Activated gamma-delta T cell treated with anti-CD3 and anti-CD28 coated beads, Interleukin-2, amount 50 U/mL, for 16 hours (primary cell): ENCODE measurements around the gene RRBP1.

Source experiments
- DNase-seq: peaks from one replicate; pipeline ENCODE4 v3.0.0-alpha.2; 2020; ENCODE audit warnings: low read depth

The RRBP1 gene

DNA sequence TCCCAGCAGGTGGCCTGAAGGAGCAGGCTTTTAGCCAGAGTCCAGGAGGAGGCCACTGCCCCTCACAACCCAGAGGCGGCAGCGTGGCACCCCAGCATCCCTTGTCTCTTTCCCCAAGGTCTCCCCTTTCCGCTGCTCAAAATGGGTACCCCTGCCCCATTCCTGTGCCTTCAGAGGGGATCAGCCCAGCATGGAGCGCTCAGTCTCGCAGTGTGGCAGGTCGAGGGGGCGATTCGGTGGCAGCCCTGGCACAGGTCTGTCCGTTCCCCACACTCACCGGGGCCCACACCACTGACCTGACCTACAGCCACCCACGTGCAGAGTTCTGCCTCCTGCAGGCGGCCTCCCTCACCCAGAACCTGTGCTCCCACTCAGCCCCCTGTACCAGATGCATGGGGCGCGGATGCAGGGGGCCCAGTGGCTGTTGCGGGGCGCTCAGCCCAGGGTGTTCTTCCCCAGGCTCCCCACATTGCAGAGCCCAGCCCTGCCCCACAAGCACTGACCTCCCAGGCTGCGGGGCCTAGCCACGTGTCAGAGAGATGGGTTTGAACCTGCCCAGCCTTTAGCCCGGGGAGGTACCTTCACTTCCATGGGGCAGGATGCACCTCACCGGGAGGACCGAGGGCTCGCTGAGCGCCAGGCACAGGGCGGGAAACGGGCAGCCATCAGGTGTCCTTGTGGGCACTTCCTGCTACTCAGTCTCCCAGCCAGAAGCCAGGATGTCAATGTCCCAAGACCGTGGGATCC lies 70.3 kb downstream of the RRBP1 start:
- DNase-seq, result no peak

DNA sequence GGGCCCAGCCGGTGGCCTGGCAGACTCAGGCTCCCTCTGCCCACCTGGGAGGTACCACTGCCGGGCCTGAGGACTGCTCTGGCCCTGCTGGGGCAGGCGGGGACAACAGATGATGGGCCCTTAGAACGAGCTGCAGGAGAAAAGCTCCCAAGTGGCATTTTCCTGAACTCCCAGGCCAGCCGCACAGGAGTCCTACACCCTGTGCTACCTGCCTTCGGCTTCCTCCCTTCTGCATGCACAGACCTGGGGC lies 70.8 kb downstream of the RRBP1 start:
- no peak for DNase-seq

DNA sequence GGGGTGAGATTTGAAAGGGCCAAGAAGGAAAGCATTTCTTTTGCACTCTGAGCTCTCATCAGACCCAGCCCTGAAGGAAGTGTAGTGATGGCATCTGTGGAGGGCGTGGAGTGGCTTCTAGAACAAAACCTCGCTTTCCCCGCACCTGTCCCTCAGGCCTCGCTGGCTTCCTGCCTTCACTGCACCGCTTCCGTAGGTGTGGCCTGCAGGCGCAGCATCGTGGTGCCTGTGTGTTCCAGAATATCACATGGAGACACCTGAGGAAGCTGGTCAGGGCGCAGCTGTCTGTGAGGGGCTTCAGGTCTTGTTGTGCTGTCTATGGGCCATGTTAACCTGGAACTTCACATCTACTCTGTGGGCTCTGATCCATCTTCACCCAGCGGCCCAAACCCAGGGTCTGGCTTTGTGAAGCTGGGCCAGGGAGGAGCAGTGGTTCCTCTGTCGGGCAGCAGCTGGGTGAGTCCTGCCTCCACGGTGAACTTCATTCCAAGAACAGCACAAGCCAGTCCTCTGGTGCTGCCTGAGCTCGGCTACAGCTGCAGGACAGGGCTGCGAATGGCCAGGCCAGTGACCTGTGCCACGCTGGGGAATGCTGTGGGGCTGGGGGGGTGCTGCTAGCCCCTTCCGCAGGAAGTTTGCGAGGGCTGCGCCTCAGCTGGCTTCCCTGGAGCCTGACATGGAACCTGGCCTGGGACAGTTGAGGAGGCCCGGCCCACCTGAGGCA lies 71.3 kb downstream of the RRBP1 start:
- peak; percentile 29 for DNase-seq

DNA sequence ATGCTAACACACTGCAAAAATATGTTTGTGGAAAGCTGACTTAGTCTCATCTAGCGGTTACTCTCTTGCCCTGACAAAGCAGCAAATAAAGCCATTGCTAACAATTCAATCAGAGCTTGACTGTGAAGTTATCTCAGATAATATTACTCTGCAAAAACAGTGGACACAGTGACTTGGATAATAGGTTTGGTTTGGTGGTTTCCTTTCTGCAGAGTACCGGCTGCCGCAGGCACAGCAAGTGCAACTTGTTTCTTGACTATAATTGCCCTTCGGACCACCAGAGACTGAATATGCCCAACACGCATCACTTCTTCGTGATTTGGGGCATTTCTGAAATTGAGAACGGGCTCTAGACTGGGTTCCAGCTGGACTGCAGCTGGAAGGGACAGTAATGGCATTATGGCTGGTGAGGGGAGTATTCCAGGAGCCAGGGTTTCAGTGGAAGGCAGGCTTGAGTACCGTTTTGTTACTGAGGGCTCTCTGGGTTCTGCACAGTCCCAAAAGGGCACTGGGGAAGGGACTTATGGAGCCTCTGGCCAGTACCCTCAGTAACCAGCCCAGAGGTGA lies 72.1 kb downstream of the RRBP1 start:
- no peak for DNase-seq

DNA sequence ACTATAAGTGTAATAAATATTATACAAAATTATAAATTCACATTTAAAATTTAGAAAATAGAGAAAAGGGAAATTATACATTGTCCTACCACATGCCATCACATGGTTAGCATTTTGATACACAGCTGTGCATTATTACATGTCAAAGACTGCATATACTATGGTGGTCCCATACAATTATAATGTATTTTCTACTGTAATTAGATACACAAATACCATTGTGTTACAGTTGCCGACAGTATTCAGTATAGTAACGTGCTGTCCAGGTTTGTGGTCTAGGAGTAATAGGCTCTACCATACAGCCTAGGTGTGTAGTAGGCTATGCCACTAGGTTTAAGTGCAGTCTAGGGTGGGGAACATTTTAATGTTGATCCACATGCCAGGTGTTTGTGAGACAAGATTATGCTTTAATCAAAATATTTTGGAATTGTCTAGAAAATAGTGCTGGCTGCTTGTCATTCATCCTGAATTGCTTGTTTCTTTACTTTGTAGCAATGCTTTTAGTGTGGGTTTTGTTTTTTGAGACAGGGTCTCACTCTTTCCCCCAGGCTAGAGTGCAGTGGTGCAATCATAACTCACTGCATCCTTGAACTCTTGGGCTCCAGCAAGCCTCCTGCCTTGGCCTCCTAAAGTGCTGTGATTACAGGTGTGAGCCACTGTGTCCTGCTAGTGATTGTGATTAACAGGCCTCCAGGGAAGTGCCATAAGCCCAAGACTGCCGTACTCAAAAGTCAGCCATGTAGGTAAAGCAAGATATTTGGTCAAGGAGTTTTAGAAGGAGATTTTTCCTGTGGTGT lies 73.1 kb downstream of the RRBP1 start:
- no peak for DNase-seq

DNA sequence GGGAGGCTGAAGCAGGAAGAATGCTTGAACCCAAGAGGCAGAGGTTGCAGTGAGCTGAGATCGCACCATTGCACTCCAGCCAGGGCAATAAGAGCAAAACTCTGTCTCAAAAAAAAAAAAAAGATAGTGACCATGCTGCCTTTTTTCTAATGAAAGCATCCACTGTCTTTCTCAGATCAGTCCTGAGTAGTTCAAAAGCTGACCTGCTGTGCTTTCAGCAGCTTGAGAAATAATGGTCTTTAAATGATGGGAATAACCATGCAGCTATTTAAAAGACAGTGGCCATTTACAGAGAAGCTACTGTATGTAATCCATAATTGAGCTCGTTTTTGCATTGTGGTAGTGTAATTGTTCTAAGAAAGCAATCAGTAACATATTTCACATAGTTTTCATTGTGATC lies 76.0 kb downstream of the RRBP1 start:
- DNase-seq, result no peak

DNA sequence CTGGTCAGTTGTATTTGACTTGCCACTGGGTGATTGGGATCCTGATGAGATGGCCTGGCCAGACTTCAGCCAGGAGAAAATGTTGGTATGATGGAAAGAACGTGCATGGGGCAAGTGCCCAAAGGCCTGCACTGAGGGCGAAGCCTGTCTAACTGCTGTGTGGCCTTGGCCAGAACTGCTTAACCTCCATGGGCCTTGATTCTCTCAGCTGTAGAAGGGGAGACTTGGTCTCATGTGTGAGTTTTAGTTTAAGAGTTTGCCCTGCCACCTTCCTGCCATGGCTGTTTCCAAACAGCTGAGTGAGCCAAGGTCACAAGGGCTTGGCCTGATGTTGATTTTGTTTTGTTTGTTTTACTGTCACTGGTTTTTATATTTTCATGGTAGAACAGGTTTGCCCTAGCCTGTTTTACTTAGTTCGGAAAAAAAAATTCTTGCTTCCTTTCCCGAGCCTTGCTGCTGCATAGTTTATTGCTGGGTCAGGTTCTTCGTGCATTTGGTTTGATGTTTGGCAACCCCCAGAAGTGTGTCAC lies 76.8 kb downstream of the RRBP1 start:
- no peak for DNase-seq

DNA sequence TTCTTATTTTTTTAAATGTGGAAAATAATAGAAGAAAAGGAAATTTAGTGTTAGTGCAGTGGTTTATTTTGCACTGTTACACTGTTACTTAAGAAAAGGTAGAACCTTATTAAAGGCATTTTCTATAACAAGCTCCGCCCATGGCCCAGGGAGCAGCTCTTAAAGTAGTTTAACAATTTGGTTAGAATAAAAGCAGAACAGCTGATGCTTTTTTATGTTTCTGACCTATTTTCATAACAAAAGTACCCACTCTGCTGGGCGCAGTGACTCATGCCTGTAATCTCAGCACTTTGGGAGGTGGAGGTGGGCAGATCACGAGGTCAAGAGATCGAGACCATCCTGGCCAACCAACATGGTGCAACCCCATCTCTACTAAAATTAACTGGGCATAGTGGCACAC lies 79.5 kb downstream of the RRBP1 start:
- no peak for DNase-seq

DNA sequence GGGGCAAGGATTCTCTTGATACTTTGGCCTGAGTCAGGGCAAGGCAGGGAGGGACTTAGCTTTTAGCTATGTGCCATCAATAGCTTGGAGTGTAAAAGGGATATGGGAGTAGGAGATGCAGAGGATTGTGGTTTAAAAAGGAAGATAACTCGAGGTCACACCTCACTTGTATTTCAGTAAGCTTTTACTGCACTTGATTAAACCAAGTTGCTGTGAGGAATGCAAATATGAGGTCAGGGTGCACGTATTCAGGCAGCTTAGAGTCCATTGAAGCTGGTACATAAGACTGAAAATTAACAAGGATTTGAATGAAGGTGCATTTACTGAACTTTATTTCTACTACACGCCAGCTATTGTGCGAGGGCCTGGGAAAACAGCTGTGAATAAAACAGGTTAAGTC lies 80.1 kb downstream of the RRBP1 start:
- no peak for DNase-seq

DNA sequence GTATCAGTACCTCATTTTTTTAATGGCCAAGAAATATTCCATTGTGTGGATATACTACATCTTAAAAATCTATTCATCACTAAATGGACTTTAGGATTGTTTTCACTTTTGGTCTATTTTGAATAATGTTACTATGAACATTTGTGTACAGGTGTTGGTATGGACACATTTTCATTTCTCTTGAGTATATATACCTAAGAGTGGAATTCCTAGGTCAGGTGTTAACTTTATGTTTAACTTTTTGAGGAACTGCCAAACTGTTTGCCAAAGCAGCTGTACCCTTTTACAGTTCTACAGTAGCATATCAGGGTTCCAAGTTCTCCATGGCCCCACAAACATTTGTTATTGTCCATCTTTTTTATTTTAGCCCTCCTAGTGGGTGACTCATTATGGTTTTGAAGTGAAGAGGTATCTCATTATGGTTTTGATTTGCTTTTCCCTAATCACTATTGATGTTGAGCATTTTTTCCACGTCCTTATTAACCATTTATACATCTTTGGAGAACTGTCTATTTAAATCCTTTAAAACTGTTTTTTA lies 84.0 kb downstream of the RRBP1 start:
- DNase-seq, result no peak

DNA sequence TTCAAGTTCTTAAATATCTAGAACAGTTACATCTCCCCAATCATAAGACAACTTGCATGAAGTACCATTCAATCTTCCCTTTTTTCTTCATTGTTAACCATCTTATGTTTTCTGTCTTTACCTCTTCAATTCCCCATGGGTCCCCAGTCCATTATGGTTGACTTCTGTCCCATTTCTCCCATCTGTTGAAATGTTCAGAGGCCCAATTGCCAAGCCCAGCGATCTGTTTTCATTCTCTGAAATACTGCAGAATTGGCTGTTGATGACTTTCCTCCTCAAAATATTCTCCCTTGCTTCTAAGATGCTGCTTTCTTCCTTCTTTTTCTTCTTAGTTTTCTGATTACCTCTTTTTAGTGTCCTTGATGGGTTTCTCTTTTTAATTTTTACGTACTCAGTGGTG lies 86.2 kb downstream of the RRBP1 start:
- no peak for DNase-seq

DNA sequence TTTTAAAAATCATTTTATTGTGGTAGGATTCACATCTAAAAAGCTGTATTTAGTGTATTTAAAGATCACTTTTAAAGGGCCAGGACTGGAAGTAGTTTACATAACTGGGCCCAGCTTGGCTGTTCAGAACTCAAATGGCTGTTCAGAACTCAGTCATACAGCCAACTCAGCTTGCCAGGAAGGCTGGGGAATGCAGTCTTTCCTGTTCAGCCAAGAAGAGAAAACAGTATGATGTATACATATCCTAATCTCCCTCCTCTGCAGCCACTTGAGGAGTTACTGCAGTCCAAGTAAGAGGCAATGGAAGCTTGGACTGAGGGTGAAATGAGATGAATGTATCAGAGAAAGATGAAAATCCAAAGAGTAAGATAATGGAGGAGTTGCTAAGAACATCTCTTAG lies 87.6 kb downstream of the RRBP1 start:
- DNase-seq, result no peak

DNA sequence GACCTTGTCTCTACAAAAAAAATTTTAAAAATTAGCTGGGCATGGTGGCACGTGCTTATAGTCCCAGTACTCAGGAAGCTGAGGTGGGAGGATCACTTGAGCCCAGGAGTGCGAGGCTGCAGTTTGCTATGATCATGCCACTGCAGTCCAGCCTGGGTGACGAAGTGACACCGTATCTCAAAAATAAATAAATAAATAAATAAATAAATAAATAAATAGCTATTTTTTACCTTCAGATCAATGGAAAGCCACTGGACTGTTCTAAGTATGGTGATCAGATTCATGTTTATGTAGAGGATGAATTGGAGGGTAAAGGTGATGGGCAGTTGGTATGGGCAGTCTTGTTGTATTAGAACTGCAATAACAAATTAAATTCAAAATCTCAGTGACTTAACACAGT lies 88.1 kb downstream of the RRBP1 start:
- no peak for DNase-seq

DNA sequence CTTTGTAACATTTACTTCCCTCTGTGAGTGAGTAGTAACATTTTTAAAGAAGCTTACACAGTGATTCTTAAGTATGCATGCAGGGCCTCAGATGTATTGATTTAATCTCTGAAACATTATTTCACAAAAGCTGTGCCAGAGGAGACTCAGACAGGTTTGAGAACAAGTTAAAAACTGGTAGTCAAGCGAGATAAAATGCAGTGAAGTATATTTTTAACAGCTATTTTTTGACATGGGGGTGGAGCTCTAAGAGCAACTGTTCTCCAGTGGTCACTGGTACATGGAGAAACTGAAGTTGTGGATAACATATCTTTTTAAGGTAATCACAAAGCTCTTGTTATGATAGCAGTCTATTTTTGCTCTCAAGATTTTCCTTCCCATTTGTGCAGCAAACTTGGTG lies 91.8 kb downstream of the RRBP1 start:
- no peak for DNase-seq

DNA sequence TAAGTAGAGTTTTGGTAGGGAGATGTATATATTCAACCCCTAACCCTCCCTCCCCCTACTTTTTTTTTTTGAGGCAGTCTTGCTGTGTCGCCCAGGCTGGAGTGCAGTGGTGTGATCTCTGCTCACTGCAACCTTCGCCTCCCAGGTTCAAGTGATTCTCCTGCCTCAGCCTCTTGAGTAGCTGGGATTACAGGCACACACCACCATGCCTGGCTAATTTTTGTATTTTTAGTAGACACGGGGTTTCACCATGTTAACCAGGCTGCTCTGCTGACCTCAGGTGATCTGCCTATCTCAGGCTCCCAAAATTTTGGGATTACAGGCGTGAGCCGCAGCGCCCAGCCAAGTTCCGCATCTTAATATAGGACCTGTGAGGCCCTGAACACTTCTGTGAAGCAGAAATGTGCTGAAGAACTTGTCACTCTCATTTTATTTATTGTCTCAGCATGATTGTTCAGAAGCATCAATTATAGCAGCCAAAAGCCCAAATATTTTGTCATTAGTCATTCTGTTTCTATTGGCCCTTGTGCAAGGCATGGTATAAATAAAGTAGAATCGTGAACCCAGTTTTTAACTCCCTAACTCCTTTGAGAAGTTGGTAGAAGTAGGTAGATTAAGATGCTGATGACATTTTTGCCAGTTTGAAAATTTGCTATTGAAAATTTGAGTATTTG lies 92.7 kb downstream of the RRBP1 start:
- no peak for DNase-seq

DNA sequence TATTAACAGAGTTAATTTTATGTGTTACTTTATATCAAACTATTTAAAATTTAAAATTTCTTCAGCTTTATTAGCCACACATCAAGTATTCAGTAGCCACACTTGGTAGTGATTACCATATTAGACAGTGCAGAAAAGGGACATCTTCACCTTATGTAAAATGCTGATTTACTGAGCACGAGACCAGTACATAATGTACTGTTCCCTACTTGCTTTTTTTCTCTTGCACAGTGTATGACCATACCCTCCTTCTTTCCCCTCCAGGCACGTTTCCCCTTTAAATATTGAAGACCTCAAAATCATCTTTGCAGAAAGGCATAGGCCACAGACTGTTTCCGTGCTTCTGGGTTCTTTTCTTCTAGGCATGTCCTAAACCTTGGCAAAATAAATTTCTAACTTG lies 94.2 kb downstream of the RRBP1 start:
- DNase-seq, result no peak

DNA sequence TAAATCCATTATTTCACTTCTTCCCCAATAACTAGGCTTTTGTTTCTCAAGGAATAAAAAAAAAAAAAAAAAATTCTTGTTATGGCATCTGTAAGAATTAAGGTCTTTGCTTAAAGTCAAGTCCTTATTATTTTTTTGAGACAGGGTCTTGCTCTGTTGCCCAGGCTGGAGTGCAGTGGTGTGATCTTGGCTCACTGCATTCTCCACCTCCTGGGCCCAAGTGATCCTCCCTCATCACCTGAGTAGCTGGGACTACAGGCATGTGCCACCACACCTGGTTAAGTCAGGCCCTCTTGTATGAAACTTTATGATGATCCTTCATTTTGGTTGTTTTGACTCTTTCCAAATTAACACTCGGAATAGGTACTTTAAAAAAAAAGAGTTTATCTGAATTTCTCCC lies 94.9 kb downstream of the RRBP1 start:
- DNase-seq, result no peak

DNA sequence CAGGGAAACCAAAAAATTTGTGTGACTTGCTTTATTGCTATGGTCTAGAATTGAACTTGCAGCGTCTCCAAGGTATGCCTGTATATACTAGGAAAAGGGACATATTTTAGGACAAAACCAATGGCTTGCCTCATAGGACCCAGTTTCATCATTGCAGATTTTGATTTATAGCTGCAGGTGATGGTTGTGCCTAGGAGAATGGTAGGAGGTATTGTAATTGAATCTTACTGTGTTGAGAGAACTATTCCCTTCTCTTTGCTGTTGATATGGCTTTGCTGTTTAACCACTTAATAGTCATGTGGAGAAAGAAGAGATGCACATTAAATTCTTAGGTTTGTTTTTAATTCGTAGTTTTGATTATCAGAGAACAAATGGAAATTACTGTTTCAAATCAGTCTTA lies 95.8 kb downstream of the RRBP1 start:
- no peak for DNase-seq

DNA sequence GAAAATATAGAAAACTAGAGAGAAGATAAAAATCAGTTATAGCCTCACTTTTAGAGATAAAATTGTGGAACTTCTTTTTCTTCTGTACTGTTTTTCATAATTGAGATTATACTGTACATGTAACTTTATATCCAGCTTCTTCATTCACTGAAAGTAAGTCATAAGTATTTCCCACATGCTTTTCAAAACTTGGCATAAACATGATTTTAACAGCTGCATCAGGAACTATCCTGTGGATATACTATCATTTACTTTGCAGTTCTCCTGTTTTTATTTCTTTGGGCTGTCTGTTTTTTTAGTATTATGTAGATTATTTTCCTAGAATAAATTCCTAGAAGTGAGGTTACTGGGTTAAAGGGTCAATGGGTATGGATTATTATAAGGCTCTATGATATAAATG lies 97.4 kb downstream of the RRBP1 start:
- DNase-seq, result no peak

DNA sequence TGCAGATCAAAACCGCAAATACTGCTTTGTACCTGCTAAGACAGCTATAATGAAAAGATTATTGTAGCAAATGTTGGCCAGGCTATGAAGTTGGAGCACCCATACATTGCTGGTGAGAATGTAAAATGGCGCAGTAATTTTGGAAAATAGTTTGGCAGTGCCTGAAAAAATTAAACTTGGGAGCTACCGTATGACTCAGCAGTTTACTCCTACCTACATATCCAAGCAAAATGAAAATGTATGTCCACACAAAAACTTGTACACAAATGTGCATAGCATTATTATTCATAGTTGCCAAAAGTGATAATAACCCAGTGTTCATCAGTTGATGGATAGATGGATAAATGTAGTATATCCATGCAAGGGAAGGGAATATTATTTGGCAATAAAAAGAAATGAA lies 98.9 kb downstream of the RRBP1 start:
- DNase-seq, result no peak

DNA sequence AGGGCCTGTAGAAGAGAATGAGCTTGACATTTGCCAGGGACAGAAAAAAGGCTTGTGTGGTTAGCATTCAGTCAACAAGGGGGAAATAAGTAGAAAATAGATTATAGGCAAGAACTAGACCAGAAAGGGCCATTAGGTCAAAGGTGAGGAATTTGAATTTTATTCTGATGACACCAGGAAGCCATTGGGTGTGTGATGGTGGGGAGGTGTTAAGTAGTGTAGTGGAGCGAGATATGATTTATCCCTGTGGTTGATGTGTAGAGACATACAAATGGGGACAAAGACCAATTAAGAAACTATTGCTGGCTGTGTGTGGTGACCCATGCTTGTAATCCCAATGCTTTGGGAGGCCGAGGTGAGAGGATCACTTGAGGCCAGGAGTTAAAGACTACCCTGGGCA lies 101.1 kb downstream of the RRBP1 start:
- DNase-seq, result no peak
